Measurements from ENCODE around the gene TACC3.
A peak's percentile ranks its signal among the peaks of the same experiment; 100 is the strongest.

TACC3 gene

DNA sequence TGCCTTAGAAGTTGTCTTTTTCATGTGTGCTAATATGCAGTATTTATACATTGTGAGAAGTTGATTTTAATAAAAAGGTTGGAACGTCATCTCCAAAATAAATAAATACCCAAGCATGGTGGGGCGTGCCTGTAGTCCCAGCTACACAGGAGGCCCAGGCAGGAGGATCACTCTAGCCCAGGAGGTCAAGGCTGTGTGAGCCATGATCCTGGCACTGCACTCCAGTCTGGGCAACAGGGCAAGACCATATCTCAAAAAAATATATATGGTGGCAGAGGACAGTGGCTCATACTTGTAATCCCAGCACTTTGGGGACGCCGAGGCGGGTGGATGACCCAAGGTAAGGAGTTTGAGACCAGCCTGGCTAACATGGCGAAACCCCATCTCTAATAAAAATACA lies 15.6 kb upstream of the TACC3 start:
- no peak for DNase-seq

- no peak for DNase-seq
These were observed 15.0 kb upstream of the TACC3 start for GRCh38 chr4:1706358-1706757.

DNA sequence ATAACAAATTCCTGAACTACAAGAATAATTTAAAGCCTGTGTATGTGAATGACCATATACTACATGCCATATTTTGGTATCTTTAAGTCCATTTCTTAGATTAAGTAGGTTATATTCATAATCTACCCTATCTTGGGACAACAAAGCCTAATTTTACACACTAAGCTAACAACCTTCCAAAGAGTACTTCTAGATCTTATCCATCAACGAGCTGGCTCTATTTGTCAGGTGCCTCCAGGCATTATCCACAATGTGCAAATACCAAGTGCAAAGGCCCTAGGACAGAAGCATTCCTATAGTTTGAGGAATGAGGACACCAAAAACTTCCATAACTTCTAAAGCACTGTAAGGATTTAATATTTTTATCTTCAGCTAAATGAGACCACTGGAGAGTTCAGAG lies 12.7 kb upstream of the TACC3 start:
- no peak for DNase-seq

- no peak for DNase-seq
These were observed 10.2 kb upstream of the TACC3 start for GRCh38 chr4:1711055-1711570.

DNA sequence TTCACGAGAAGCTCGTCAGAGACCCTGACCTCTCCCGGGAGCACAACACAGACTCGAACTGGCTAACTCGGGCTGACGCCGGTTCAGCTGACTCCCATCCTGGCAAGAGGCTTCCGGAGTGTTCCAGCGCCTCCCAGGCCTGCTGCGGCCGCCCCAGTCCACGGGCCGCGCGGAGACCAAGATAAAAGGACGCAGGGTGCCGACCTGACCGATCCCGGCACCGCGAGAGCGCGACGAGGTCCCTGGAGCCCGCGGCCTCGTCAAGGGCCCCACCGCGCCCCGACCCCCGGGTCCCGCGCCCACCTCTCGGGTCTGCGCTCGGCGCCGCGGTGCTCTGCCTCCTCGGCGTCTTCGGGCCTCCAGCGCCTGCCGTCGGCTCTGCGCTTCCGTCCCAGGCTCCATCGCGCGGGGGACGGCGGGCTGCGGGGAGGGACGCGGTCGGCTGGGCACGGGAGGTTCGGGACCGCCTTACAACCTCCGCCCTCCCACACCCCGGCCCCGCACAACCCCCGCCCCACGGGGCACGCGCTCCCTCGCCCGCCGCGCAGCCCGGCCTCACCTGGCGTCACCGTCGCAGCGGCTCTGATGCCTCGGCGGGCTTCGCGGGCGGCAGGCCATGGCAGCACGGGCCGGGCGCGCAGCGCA lies 9.6 kb upstream of the TACC3 start:
- DNase-seq: peak; percentile 48 to 69

GRCh38 chr4:1712216-1713002 lies 8.9 kb upstream of the TACC3 start, which contains the start of gene SLBP:
Gene SLBP (minus strand): TSS chr4:1712319. CDS start chr4:1712188, 131 bp downstream.
- peak; percentile 97 to 99 for DNase-seq

DNA sequence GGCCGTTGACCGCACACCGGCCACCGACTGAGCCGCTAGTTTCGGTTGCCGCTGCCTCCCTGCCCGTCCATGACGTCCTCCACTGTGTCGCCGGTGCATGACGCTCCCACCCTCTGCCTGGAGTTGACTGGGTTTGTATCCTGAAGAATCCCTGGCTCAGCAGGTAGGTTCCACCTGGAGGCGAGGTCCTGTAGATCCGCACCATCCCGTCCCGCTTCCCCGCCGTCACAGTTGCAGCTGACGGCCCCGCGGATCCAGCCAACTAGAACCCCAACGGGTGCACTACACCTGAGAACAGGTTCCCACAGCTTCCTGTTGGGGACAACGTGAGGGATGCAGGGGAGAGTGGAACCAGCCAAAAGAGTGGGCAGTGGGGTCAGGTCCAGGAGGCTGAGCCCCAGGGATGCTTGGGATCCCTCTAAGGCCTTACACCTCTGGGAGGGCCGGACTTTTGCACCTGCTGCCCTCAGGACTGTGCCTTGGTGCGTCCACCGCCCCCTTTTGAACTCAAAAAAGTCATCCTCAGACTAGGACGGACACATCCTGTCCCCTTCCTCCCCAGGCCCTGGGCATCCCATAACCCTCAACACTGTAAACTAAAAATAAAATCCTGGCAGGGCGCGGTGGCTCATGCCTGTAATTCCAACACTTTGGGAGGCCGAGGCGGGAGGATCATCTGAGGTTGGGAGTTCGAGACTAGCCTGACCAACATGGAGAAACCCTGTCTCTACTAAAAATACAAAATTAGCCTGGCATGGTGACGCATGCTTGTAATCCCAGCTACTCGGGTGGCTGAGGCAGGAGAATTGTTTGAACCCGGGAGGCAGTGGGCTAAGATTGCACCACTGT lies 8.1 kb upstream of the TACC3 start:
- DNase-seq: no peak

- DNase-seq: peak in 1 of 2 donors; percentile 16
These were observed 6.9 kb upstream of the TACC3 start for GRCh38 chr4:1714303-1715001.

DNA sequence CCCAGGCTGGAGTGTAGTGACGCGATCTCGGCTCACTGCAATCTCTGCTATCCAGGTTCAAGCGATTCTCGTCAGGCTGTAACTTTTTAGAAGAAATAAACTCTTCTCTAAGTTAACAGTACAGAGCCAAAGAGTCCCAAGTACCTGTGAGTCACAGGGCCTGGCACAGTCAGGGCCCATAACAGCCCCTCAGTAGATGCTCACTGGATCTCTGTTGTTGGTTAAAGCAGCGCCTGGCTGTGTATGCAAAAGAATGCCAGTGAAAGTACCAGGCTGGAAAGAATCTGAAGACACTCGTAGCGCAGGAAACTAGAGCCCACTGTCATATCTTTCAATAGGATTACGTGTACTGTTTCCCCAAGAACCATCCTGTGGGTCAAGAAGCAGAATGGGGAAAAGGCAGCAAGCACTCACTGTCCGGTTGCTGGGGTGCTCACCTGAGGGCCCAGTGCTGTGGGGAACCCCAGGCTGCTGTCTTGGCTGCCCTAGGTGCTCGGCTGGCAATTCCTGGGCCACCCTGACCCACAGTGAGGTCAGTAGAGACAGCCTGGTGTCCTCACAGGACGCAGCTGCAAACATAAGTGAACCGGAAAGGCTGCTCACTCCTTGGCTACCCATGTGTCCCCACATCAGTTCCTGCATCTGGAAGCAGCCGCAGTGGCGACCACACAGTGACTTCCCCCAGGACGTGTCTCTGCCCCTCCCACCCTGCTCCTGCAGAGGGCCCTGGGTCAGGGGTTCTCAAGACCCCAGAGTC lies 6.1 kb upstream of the TACC3 start:
- DNase-seq: peak; percentile 55 to 61

DNA sequence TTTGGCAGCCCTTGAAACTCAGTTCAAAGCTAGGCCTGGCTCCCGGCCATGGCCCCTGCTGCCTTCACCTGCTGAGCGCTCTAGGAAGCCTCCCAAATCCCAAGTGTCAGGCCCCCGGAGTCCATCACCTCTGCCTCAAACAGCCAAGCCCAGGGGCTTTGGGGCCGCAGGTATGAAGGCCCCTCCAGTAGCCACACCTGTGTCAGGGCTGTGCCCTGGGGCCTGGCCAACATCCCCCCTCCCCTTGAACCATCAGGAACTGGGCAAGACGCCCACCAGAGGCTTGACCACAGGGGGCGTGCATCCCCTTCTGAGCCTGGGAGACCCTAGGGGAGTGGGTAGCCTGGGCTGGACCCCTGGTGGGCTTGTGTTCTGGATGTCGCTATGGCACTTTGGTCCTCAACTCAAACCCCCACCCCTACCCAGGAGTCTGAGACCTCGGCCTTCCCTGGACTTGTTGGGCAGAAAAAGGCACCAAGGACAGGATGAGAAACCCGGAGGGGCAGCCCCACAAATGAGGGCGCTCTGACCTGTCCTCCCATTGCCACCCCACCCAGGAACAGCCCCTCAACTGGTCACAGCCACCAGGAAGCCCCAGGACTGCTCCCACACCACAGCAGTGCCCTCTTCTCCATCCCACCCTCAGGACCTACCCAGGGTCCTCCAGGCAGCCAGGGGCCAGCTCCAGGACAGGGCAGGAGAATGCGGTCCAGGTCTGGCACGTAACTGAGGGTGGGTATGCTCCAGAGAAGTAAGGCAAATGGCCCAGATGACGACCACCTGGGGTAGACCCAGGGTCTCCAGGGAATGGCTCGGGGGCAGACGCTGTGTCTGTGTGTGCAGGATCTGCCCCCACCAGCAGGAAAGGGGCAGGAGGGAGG lies 5.0 kb upstream of the TACC3 start:
- DNase-seq: no peak

DNA sequence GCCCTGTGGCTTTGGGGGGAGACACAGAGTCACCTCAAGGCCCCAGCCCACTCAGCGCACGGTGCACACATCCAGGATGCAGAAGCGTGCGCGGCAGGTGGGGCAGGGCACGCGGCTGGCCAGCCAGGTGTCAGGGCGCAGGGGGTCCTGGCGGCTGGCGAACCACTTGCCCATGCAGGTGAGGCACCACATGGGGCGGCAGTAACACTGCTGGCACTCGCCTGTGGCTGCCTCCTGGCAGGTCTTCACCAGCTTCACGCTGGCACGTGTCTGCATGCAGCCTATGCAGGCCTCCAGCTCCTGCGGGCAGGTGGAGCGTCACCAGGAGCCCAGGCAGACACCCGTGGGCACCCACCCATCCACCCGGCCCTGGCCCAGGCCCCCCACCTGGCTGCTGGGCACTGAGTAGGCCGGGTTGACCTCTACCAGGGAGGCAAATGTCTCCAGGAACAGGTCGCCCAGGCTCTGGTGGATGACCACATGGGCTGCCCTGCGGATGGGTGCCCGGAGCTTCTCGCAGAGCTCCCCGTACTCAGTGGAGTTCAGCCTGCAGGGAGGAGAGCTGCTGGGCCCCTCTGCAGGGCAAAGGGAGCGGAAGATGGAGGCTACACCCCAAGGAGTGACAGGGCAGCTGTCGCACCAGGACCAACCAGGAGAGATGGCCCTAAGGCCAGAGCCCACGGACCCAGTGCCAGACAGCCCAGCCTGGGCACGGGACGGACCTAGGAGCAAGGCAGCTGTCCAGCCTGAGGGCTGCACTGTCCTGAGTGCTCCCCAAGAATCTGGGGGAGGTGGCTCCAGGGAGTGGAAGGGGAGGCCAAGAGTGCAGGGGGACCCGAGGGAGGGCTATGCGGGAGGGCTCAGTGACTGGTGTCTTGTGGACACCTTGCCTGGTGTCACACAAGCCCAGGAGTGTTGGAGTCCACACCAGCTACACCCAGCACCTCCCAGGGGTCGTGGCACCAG lies 3.9 kb upstream of the TACC3 start:
- DNase-seq: no peak

GRCh38 chr4:1718095-1718850 lies 3.0 kb upstream of the TACC3 start:
- DNase-seq: no peak

- DNase-seq: peak; percentile 21 to 49
These were observed 948 bp upstream of the TACC3 start for GRCh38 chr4:1720163-1720983.

GRCh38 chr4:1721666-1722550 lies 587 bp downstream of the TACC3 start:
- DNase-seq: peak; percentile 30 to 34

DNA sequence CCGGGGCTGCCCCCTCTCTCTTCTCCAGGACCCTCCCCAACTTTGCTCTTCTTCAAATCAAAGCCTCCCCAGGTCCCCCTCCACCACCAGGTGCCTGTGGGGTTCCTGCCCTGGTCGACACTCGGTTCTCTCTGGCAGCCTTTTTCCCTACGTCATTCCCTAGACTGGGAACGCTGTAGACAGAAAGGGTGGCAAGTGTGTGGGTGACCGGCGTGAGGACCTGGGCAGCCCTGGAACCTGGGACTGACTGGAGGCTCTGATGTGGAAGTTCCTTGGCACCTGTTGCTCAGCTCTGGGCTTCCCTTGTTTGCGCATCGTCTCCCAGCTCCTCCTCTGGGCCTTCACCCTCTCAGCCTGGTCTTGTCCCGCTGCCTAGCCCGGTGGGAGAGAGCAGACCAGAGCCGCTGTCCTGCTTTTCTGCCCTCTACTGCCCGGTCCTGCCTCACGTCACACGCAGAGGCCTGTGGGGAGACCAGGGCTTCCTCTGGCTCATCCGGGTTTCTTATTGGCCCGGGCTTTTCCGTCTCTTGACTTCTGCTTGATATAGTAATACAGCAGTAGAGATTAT lies 1.3 kb downstream of the TACC3 start:
- DNase-seq: peak; percentile 32 to 42
